ENCODE data around the gene B4GALNT4. TPM values are rescaled to one million over a fixed set of nuclear protein-coding genes. Genes with fewer than 3 reads are reported as not detected.

B4GALNT4 gene
- polyA plus RNA-seq, 2 of the 4 experiments (the other 2 are of a cell fraction): 5.3 to 27.5 TPM

DNA sequence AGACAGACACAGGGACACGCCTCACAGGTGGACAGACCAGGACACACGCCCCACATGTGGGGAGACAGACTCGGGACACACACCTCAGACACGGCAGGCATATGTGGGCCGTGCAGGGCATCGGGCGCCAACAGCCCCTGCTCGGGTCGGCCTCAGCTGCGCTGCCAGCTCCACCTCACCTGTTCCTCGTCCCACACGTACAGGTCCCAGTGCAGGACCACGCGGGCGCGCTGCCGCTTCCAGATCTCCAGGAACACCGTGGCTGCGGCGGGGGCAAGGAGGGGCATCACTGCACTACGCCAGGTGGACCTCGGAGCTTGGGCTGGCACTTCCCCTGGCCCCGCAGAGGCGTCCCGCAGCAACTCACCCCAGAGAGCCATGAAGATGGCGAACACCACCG lies 60.1 kb downstream of the B4GALNT4 start:
- CTCF ChIA-PET: interaction anchor here (0.6 to 4.7 kb wide), 2 partner anchors 19 to 34 kb away, joined by 4 to 29 read pairs; no protein-coding TSS in a partner anchor
- ATAC-seq: peak in 1 of 2 experiments; percentile 9; a peak in 3 of 6 replicates
- no peak for TF ChIP-seq E2F6 (IDR thresholded peaks at IDR 0.05; ENCODE audit: borderline replicate concordance, low read depth)
- TF ChIP-seq HES2 (IDR thresholded peaks at IDR 0.05): no peak
- TF ChIP-seq, protein P1, sequence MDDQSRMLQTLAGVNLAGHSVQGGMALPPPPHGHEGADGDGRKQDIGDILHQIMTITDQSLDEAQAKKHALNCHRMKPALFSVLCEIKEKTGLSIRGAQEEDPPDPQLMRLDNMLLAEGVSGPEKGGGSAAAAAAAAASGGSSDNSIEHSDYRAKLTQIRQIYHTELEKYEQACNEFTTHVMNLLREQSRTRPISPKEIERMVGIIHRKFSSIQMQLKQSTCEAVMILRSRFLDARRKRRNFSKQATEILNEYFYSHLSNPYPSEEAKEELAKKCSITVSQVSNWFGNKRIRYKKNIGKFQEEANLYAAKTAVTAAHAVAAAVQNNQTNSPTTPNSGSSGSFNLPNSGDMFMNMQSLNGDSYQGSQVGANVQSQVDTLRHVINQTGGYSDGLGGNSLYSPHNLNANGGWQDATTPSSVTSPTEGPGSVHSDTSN (IDR thresholded peaks at IDR 0.05): no peak
- no peak for TF ChIP-seq RARB (CRISPR knock-in tag; IDR thresholded peaks at IDR 0.05)

GRCh38 chr11:429931-430456 lies 60.7 kb downstream of the B4GALNT4 start:
- Histone ChIP-seq H3K4me1 (peaks cover 5% of the 10 kb centered on the region; the same call in 1 of the 3 replicates), H3K4me3 (no peak overlapping the region), H3K4me2 (no peak overlapping the region), H3K27ac (no peak overlapping the region), H3K9me3 (no peaks in the 10 kb centered on the region)
- FAIRE-seq (no peak), DNase-seq (ENCODE audit: low read depth in 1 of 2, low spot score in 1 of 2) (peak in 1 of 2 experiments; percentile 58), ATAC-seq (peak; percentile 27 to 58; a peak in 4 of 6 replicates)
- ChIA-PET POLR2A (no interaction called here), CTCF (interaction anchor here (0.6 to 4.7 kb wide), 2 partner anchors 19 to 33 kb away, joined by 4 to 29 read pairs; no protein-coding TSS in a partner anchor)
- 31% methylated on average over 15 of the region's 25 CpGs for WGBS (ENCODE audit: missing lambda C conversion rate)
- no peak for TF ChIP-seq BHLHE40 (IDR thresholded peaks at IDR 0.05; ENCODE audit: low read depth, low read length)
- no peak for TF ChIP-seq CHD2 (IDR thresholded peaks at IDR 0.05; ENCODE audit: low read length, partially characterized antibody)
- TF ChIP-seq JUN (IDR thresholded peaks at IDR 0.05): no peak
- TF ChIP-seq SMC3 (IDR thresholded peaks at IDR 0.05): no peak
- TF ChIP-seq ATOH8 (CRISPR knock-in tag; IDR thresholded peaks at IDR 0.05; ENCODE audit: low read depth): no peak
- no peak for TF ChIP-seq RCOR1 (IDR thresholded peaks at IDR 0.05; ENCODE audit: low read depth, low read length)
- TF ChIP-seq NPAS2 (CRISPR knock-in tag; IDR thresholded peaks at IDR 0.05; ENCODE audit: borderline replicate concordance): no peak
- no peak for TF ChIP-seq EHMT2 (IDR thresholded peaks at IDR 0.05; ENCODE audit: low read depth)
- TF ChIP-seq, protein P1 (IDR thresholded peaks at IDR 0.05): no peak
- no peak for TF ChIP-seq TP53 (CRISPR knock-in tag; IDR thresholded peaks at IDR 0.05)
- no peak for TF ChIP-seq HES2 (IDR thresholded peaks at IDR 0.05)

More for the DNA sequence above, 60.1 kb downstream of the B4GALNT4 start:
- Histone ChIP-seq H3K4me1 (peaks cover 5% of the 10 kb centered on the region; the same call in 1 of the 3 replicates), H3K9me3 (no peaks in the 10 kb centered on the region), H3K4me3 (no peak overlapping the region), H3K4me2 (no peak overlapping the region), H3K27ac (no peak overlapping the region)
- WGBS (ENCODE audit: missing lambda C conversion rate): 67% methylated on average over 12 of the region's 27 CpGs
- POLR2A ChIA-PET: no interaction called here
- FAIRE-seq (no peak), DNase-seq (ENCODE audit: low read depth in 1 of 2, low spot score in 1 of 2) (no peak)

Other genes with a start within 250 kb of the B4GALNT4 start
- not detected in 2 replicates for gene SCGB1C1, start 176.4 kb upstream of the B4GALNT4 start, polyA plus RNA-seq (2011; rRNA removed)
- not detected in 3 replicates for gene SCGB1C1, start 176.4 kb upstream of the B4GALNT4 start, polyA plus RNA-seq (2017; fragmentation: RNase III; extraction: RNeasy Plus Mini Kit Qiagen cat#74134 plus additional on column Dnase treatment)
- 44.5 and 54.0 TPM in 2 replicates for gene BET1L, start 162.1 kb upstream of the B4GALNT4 start, polyA plus RNA-seq (2011; rRNA removed)
- gene BET1L, start 162.1 kb upstream of the B4GALNT4 start, polyA plus RNA-seq (2017; fragmentation: RNase III; extraction: RNeasy Plus Mini Kit Qiagen cat#74134 plus additional on column Dnase treatment): 26.4 to 28.5 TPM (median 28.3 TPM) in 3 replicates
- 82.0 and 119 TPM in 2 replicates for gene RIC8A, start 161.8 kb upstream of the B4GALNT4 start, polyA plus RNA-seq (2011; rRNA removed)
- 101 to 111 TPM (median 108 TPM) in 3 replicates for gene RIC8A, start 161.8 kb upstream of the B4GALNT4 start, polyA plus RNA-seq (2017; fragmentation: RNase III; extraction: RNeasy Plus Mini Kit Qiagen cat#74134 plus additional on column Dnase treatment)
- gene SIRT3, start 133.2 kb upstream of the B4GALNT4 start, polyA plus RNA-seq (2011; rRNA removed): 18.4 and 22.3 TPM in 2 replicates
- gene SIRT3, start 133.2 kb upstream of the B4GALNT4 start, polyA plus RNA-seq (2017; fragmentation: RNase III; extraction: RNeasy Plus Mini Kit Qiagen cat#74134 plus additional on column Dnase treatment): 19.2 to 20.8 TPM (median 20.3 TPM) in 3 replicates
- 144 and 153 TPM in 2 replicates for gene PSMD13, start 132.5 kb upstream of the B4GALNT4 start, polyA plus RNA-seq (2011; rRNA removed)
- gene PSMD13, start 132.5 kb upstream of the B4GALNT4 start, polyA plus RNA-seq (2017; fragmentation: RNase III; extraction: RNeasy Plus Mini Kit Qiagen cat#74134 plus additional on column Dnase treatment): 198 to 215 TPM (median 198 TPM) in 3 replicates
- gene NLRP6, start 91.1 kb upstream of the B4GALNT4 start, polyA plus RNA-seq (2011; rRNA removed): 0.03 TPM in 1 of 2 replicates, not detected in the other
- gene NLRP6, start 91.1 kb upstream of the B4GALNT4 start, polyA plus RNA-seq (2017; fragmentation: RNase III; extraction: RNeasy Plus Mini Kit Qiagen cat#74134 plus additional on column Dnase treatment): not detected in 3 replicates
- 7.2 and 7.9 TPM in 2 replicates for gene PGGHG, start 80.4 kb upstream of the B4GALNT4 start, polyA plus RNA-seq (2011; rRNA removed)
- 12.9 to 19.5 TPM (median 18.3 TPM) in 3 replicates for gene PGGHG, start 80.4 kb upstream of the B4GALNT4 start, polyA plus RNA-seq (2017; fragmentation: RNase III; extraction: RNeasy Plus Mini Kit Qiagen cat#74134 plus additional on column Dnase treatment)
- gene IFITM5, start 70.0 kb upstream of the B4GALNT4 start, polyA plus RNA-seq (2011; rRNA removed): not detected in 2 replicates
- gene IFITM5, start 70.0 kb upstream of the B4GALNT4 start, polyA plus RNA-seq (2017; fragmentation: RNase III; extraction: RNeasy Plus Mini Kit Qiagen cat#74134 plus additional on column Dnase treatment): not detected in 3 replicates
- 36.4 and 61.3 TPM in 2 replicates for gene IFITM2, start 61.7 kb upstream of the B4GALNT4 start, polyA plus RNA-seq (2011; rRNA removed)
- gene IFITM2, start 61.7 kb upstream of the B4GALNT4 start, polyA plus RNA-seq (2017; fragmentation: RNase III; extraction: RNeasy Plus Mini Kit Qiagen cat#74134 plus additional on column Dnase treatment): 38.8 to 52.7 TPM (median 43.6 TPM) in 3 replicates
- gene IFITM1, start 55.5 kb upstream of the B4GALNT4 start, polyA plus RNA-seq (2011; rRNA removed): 1.7 and 2.4 TPM in 2 replicates
- 0.14 to 0.16 TPM in 2 of 3 replicates, not detected in the other for gene IFITM1, start 55.5 kb upstream of the B4GALNT4 start, polyA plus RNA-seq (2017; fragmentation: RNase III; extraction: RNeasy Plus Mini Kit Qiagen cat#74134 plus additional on column Dnase treatment)
- 8.6 and 10.8 TPM in 2 replicates for gene IFITM3, start 48.6 kb upstream of the B4GALNT4 start, polyA plus RNA-seq (2011; rRNA removed)
- gene IFITM3, start 48.6 kb upstream of the B4GALNT4 start, polyA plus RNA-seq (2017; fragmentation: RNase III; extraction: RNeasy Plus Mini Kit Qiagen cat#74134 plus additional on column Dnase treatment): 8.3 to 13.5 TPM (median 11.3 TPM) in 3 replicates
- 12.1 and 13.9 TPM in 2 replicates for gene PKP3, start 24.7 kb downstream of the B4GALNT4 start, polyA plus RNA-seq (2011; rRNA removed)
- gene PKP3, start 24.7 kb downstream of the B4GALNT4 start, polyA plus RNA-seq (2017; fragmentation: RNase III; extraction: RNeasy Plus Mini Kit Qiagen cat#74134 plus additional on column Dnase treatment): 22.3 to 25.9 TPM (median 23.4 TPM) in 3 replicates
- gene SIGIRR, start 45.5 kb downstream of the B4GALNT4 start, polyA plus RNA-seq (2011; rRNA removed): 27.7 and 27.8 TPM in 2 replicates
- 56.6 to 66.4 TPM (median 58.6 TPM) in 3 replicates for gene SIGIRR, start 45.5 kb downstream of the B4GALNT4 start, polyA plus RNA-seq (2017; fragmentation: RNase III; extraction: RNeasy Plus Mini Kit Qiagen cat#74134 plus additional on column Dnase treatment)
- gene ANO9, start 72.5 kb downstream of the B4GALNT4 start, polyA plus RNA-seq (2011; rRNA removed): 0.66 and 0.70 TPM in 2 replicates
- 0.50 to 0.55 TPM (median 0.51 TPM) in 3 replicates for gene ANO9, start 72.5 kb downstream of the B4GALNT4 start, polyA plus RNA-seq (2017; fragmentation: RNase III; extraction: RNeasy Plus Mini Kit Qiagen cat#74134 plus additional on column Dnase treatment)
- gene PTDSS2, start 80.8 kb downstream of the B4GALNT4 start, polyA plus RNA-seq (2011; rRNA removed): 23.4 and 28.9 TPM in 2 replicates
- gene PTDSS2, start 80.8 kb downstream of the B4GALNT4 start, polyA plus RNA-seq (2017; fragmentation: RNase III; extraction: RNeasy Plus Mini Kit Qiagen cat#74134 plus additional on column Dnase treatment): 34.3 to 39.4 TPM (median 38.9 TPM) in 3 replicates
- 85.8 and 108 TPM in 2 replicates for gene RNH1, start 137.7 kb downstream of the B4GALNT4 start, polyA plus RNA-seq (2011; rRNA removed)
- 131 to 135 TPM (median 135 TPM) in 3 replicates for gene RNH1, start 137.7 kb downstream of the B4GALNT4 start, polyA plus RNA-seq (2017; fragmentation: RNase III; extraction: RNeasy Plus Mini Kit Qiagen cat#74134 plus additional on column Dnase treatment)
- 56.3 and 63.3 TPM in 2 replicates for gene HRAS, start 166.1 kb downstream of the B4GALNT4 start, polyA plus RNA-seq (2011; rRNA removed)
- gene HRAS, start 166.1 kb downstream of the B4GALNT4 start, polyA plus RNA-seq (2017; fragmentation: RNase III; extraction: RNeasy Plus Mini Kit Qiagen cat#74134 plus additional on column Dnase treatment): 86.9 to 96.3 TPM (median 88.2 TPM) in 3 replicates
- gene LRRC56, start 168.0 kb downstream of the B4GALNT4 start, polyA plus RNA-seq (2011; rRNA removed): 0.30 and 0.32 TPM in 2 replicates
- 0.47 to 1.1 TPM (median 1.0 TPM) in 3 replicates for gene LRRC56, start 168.0 kb downstream of the B4GALNT4 start, polyA plus RNA-seq (2017; fragmentation: RNase III; extraction: RNeasy Plus Mini Kit Qiagen cat#74134 plus additional on column Dnase treatment)
- 1.7 and 2.2 TPM in 2 replicates for gene LMNTD2, start 191.2 kb downstream of the B4GALNT4 start, polyA plus RNA-seq (2011; rRNA removed)
- gene LMNTD2, start 191.2 kb downstream of the B4GALNT4 start, polyA plus RNA-seq (2017; fragmentation: RNase III; extraction: RNeasy Plus Mini Kit Qiagen cat#74134 plus additional on column Dnase treatment): 2.6 to 4.2 TPM (median 3.5 TPM) in 3 replicates
- 18.4 and 19.0 TPM in 2 replicates for gene RASSF7, start 191.5 kb downstream of the B4GALNT4 start, polyA plus RNA-seq (2011; rRNA removed)
- 27.7 to 30.7 TPM (median 30.5 TPM) in 3 replicates for gene RASSF7, start 191.5 kb downstream of the B4GALNT4 start, polyA plus RNA-seq (2017; fragmentation: RNase III; extraction: RNeasy Plus Mini Kit Qiagen cat#74134 plus additional on column Dnase treatment)
- gene PHRF1, start 207.0 kb downstream of the B4GALNT4 start, polyA plus RNA-seq (2011; rRNA removed): 8.6 and 10.8 TPM in 2 replicates
- gene PHRF1, start 207.0 kb downstream of the B4GALNT4 start, polyA plus RNA-seq (2017; fragmentation: RNase III; extraction: RNeasy Plus Mini Kit Qiagen cat#74134 plus additional on column Dnase treatment): 23.0 to 25.3 TPM (median 23.7 TPM) in 3 replicates
- gene IRF7, start 246.5 kb downstream of the B4GALNT4 start, polyA plus RNA-seq (2011; rRNA removed): 2.0 TPM in 2 replicates
- gene IRF7, start 246.5 kb downstream of the B4GALNT4 start, polyA plus RNA-seq (2017; fragmentation: RNase III; extraction: RNeasy Plus Mini Kit Qiagen cat#74134 plus additional on column Dnase treatment): 3.1 to 3.8 TPM (median 3.4 TPM) in 3 replicates